ENCODE measurements around the gene GAS7. TPM values are rescaled to one million over a fixed set of nuclear protein-coding genes. Genes with fewer than 3 reads are reported as not detected.

Gene GAS7
- total and polyA plus RNA-seq, 12 donors = 3.6 to 54.9 (median 28.0) TPM

DNA sequence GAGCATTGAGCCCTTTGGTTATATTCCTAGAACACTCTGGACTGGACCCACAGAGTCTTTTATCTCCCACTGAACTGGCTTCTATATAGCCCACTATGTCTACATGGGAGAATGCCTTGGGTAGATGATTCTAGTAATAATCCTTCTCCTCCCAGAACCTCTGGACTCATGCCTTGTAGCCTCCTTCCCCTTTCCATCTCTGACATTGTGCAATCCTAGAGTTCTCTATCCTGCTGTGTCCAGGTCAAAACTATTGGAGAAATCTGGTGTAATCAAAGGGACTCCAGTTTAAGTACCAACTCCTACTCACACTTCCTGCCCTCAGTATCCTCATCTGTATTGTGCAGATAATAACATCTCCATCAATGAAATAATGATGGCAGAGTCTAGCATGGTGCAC lies 302.5 kb downstream of the GAS7 start:
- Histone ChIP-seq H3K9me3 (replicated peaks in 1 of 3) (no peaks in the 10 kb centered on the region), H3K4me3 (no peak overlapping the region), H3K4me1 (replicated peaks in 1 of 2) (peaks cover 0 to 6% of the 10 kb centered on the region in 2 donors), H3K27me3 (no peaks in the 10 kb centered on the region), H3K36me3 (replicated peaks in 1 of 2) (no peaks in the 10 kb centered on the region), H3K27ac (no peak overlapping the region)
- TF ChIP-seq, protein P1, sequence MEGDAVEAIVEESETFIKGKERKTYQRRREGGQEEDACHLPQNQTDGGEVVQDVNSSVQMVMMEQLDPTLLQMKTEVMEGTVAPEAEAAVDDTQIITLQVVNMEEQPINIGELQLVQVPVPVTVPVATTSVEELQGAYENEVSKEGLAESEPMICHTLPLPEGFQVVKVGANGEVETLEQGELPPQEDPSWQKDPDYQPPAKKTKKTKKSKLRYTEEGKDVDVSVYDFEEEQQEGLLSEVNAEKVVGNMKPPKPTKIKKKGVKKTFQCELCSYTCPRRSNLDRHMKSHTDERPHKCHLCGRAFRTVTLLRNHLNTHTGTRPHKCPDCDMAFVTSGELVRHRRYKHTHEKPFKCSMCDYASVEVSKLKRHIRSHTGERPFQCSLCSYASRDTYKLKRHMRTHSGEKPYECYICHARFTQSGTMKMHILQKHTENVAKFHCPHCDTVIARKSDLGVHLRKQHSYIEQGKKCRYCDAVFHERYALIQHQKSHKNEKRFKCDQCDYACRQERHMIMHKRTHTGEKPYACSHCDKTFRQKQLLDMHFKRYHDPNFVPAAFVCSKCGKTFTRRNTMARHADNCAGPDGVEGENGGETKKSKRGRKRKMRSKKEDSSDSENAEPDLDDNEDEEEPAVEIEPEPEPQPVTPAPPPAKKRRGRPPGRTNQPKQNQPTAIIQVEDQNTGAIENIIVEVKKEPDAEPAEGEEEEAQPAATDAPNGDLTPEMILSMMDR (IDR thresholded peaks at IDR 0.05) = no peak
- TF ChIP-seq POLR2A (IDR thresholded peaks at IDR 0.05) = no peak
- intact Hi-C loops (cut with DNase I) = no loop called here
- DNase-seq = no peak

- Histone ChIP-seq H3K4me3 (no peak overlapping the region), H3K27me3 (no peaks in the 10 kb centered on the region), H3K4me1 (replicated peaks in 1 of 2) (no peaks in the 10 kb centered on the region), H3K27ac (no peak overlapping the region), H3K36me3 (replicated peaks in 1 of 2) (no peaks in the 10 kb centered on the region), H3K9me3 (replicated peaks in 1 of 3) (no peaks in the 10 kb centered on the region)
- no peak for DNase-seq
- WGBS, 4 donors = 59 to 90% (median 86%) methylated on average over 1 to 3 of the region's 3 CpGs
- intact Hi-C loops (cut with DNase I) = no loop called here
- no peak for TF ChIP-seq POLR2A (IDR thresholded peaks at IDR 0.05)
- TF ChIP-seq, protein P1 (IDR thresholded peaks at IDR 0.05) = no peak
These were observed 304.2 kb downstream of the GAS7 start for GRCh38 chr17:9894231-9894630.

DNA sequence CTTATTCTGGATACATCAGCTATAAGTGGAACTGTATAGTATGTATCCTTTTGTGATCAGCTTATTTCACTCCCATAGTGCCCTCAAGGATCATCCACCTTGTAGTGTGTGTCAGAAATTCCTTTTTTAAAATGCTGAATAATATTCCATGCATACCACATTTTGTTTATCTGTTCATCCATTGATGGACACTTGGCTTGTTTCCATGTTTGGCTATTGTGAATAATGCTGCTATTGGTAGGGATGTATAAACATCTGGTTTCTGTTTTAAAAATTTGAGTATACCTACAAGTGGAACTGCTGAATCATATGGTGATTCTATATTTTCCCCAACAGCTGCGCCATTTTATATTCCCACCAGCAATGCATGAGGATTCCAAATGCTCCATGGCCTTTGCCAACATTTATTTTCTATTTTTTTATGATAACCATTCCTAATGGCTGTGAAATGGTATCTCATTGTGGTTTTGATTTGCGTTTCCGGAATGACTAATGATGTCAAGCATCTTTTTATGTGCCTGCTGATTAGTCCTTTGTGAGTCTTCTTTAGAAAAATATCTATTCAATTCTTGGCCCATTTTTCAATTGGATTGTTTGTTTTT lies 304.9 kb downstream of the GAS7 start:
- H3K27ac ChIP-seq = no peak overlapping the region
- TF ChIP-seq, protein P1 (IDR thresholded peaks at IDR 0.05) = no peak
- TF ChIP-seq POLR2A (IDR thresholded peaks at IDR 0.05) = no peak
- H3K27me3 ChIP-seq = no peaks in the 10 kb centered on the region
- no peak overlapping the region for H3K4me3 ChIP-seq
- H3K36me3 ChIP-seq (replicated peaks in 1 of 2) = no peaks in the 10 kb centered on the region
- no peak for DNase-seq
- no peaks in the 10 kb centered on the region for H3K4me1 ChIP-seq (replicated peaks in 1 of 2)
- WGBS, 4 donors = 60 to 85% (median 76%) methylated on average over 3 of the region's 3 CpGs
- H3K9me3 ChIP-seq (replicated peaks in 1 of 3) = no peaks in the 10 kb centered on the region
- intact Hi-C loops (cut with DNase I) = no loop called here

- H3K9me3 ChIP-seq (replicated peaks in 1 of 3) = no peaks in the 10 kb centered on the region
- no peak overlapping the region for H3K27ac ChIP-seq
- H3K36me3 ChIP-seq (replicated peaks in 1 of 2) = no peaks in the 10 kb centered on the region
- no peaks in the 10 kb centered on the region for H3K4me1 ChIP-seq (replicated peaks in 1 of 2)
- 8 to 33% (median 22%) methylated on average over 2 of the region's 2 CpGs for WGBS, 4 donors
- TF ChIP-seq, protein P1 (IDR thresholded peaks at IDR 0.05) = peak in 4 of 6 experiments; percentile 18 to 30 (median 28)
- TF ChIP-seq POLR2A (IDR thresholded peaks at IDR 0.05) = no peak
- no peaks in the 10 kb centered on the region for H3K27me3 ChIP-seq
- H3K4me3 ChIP-seq = no peak overlapping the region
- intact Hi-C loops (cut with DNase I) = no loop called here
- DNase-seq = no peak
These were observed 308.3 kb downstream of the GAS7 start for GRCh38 chr17:9890124-9890523.
